Measurements from ENCODE around the gene OVCA2.

OVCA2 gene

DNA sequence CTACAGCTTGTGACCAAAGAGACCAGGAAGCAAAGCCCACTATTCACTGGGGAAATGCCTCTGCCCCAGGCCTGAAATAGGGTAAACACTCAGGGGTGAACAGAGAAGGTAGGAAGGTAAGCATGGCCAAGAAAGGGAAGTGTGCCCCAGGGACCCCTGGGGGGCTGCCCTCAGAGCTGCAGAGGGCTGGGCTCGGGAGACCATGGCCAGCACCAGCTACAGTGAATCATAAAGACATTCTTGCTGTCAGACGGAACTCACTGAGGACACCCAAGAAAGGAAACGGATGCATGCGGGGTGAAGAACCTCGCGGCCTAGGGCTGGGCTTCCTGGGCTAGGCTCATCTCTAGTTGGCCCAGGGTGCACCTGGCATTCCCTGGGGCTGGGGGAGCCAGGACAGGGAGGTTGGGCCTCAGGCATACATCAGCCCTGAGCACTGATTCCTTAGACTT, 22.7 kb downstream of the OVCA2 start:
- H3K36me3 ChIP-seq (ENCODE audit: insufficient read depth, low read length), result peaks cover 21% of the 10 kb centered on the region; the same call in 1 of the 2 replicates
- H3K4me2 ChIP-seq (ENCODE audit: low read length), result peak overlapping the region; percentile 21; the same call in 1 of the 2 replicates
- no peaks in the 10 kb centered on the region for H4K20me1 ChIP-seq (ENCODE audit: insufficient read depth, low read length)
- H3K9ac ChIP-seq (ENCODE audit: low read length), result peak overlapping the region; percentile 10; the same call in 1 of the 2 replicates
- peak overlapping the region; percentile 72 for H3K27ac ChIP-seq (ENCODE audit: low read depth, low read length, poor library complexity, severe bottlenecking)
- H3F3A ChIP-seq (ENCODE audit: insufficient read depth, low read length), result no peaks in the 10 kb centered on the region
- H3K4me1 ChIP-seq (ENCODE audit: insufficient read depth, low read length, severe bottlenecking), result peaks cover 30% of the 10 kb centered on the region
- H3K79me2 ChIP-seq (ENCODE audit: insufficient read depth, low read length), result no peaks in the 10 kb centered on the region
- TF ChIP-seq, protein P1, sequence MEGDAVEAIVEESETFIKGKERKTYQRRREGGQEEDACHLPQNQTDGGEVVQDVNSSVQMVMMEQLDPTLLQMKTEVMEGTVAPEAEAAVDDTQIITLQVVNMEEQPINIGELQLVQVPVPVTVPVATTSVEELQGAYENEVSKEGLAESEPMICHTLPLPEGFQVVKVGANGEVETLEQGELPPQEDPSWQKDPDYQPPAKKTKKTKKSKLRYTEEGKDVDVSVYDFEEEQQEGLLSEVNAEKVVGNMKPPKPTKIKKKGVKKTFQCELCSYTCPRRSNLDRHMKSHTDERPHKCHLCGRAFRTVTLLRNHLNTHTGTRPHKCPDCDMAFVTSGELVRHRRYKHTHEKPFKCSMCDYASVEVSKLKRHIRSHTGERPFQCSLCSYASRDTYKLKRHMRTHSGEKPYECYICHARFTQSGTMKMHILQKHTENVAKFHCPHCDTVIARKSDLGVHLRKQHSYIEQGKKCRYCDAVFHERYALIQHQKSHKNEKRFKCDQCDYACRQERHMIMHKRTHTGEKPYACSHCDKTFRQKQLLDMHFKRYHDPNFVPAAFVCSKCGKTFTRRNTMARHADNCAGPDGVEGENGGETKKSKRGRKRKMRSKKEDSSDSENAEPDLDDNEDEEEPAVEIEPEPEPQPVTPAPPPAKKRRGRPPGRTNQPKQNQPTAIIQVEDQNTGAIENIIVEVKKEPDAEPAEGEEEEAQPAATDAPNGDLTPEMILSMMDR (IDR thresholded peaks at IDR 0.05; ENCODE audit: low read length), result no peak
- TF ChIP-seq EZH2 (IDR thresholded peaks at IDR 0.05; ENCODE audit: borderline replicate concordance, low read length), result no peak
- no peak overlapping the region for H3K4me3 ChIP-seq (ENCODE audit: low read depth, low read length, poor library complexity, severe bottlenecking)
- H3K9me2 ChIP-seq (ENCODE audit: low read depth, low read length), result no peaks in the 10 kb centered on the region
- no peaks in the 10 kb centered on the region for H3K9me3 ChIP-seq (ENCODE audit: low read length)
- no peaks in the 10 kb centered on the region for H3K27me3 ChIP-seq (ENCODE audit: insufficient read depth, low read length)
- H2AFZ ChIP-seq (ENCODE audit: low read length), result no peak overlapping the region

DNA sequence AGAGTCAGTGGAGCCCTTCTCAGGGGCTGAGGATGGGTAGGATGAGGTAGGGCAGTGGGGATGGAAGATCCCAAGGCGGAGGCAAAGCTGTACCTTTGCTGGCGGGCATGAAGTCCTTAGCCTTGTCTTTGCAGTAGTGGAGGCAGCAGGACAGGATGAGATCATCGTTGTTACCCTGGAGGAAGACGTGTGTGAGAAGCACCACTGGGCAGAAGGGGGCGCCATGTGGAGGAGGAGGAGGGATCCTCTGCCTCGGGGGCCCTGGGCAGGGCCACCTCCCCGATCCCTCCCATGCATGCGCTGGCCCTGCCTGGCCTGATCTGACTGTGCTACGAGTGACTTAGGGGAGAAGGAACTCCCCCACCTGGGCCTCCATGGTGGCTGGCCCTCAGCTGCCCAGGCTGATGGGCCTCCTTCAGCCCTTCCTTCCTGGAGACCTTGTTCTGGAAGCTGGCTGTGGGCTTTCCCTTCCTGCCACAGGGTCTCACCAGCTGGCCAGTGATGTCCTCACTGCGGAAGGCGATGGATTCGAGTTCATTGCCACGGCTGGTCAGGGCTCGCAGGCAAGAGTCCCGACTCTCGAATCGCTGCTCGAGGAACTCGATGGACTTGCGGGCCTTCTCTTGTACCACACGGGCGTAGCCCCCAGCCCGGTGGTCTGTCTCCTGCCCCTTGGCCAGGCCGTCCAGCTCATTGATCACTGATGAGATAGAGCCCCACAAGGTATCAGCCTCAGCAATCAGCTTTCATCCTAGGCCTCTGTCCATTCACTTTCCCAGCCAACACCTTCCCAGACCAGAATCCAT, 23.4 kb downstream of the OVCA2 start:
- peak overlapping the region; percentile 72 for H3K27ac ChIP-seq (ENCODE audit: low read depth, low read length, poor library complexity, severe bottlenecking)
- H3K4me3 ChIP-seq (ENCODE audit: low read depth, low read length, poor library complexity, severe bottlenecking), result no peak overlapping the region
- TF ChIP-seq, protein P1 (IDR thresholded peaks at IDR 0.05; ENCODE audit: low read length), result peak; percentile 69
- no peak for TF ChIP-seq EZH2 (IDR thresholded peaks at IDR 0.05; ENCODE audit: borderline replicate concordance, low read length)
- H3K36me3 ChIP-seq (ENCODE audit: insufficient read depth, low read length), result peaks cover 21% of the 10 kb centered on the region; the same call in 1 of the 2 replicates
- no peak overlapping the region for H2AFZ ChIP-seq (ENCODE audit: low read length)
- H3K9me2 ChIP-seq (ENCODE audit: low read depth, low read length), result no peaks in the 10 kb centered on the region
- H3F3A ChIP-seq (ENCODE audit: insufficient read depth, low read length), result no peaks in the 10 kb centered on the region
- H3K9ac ChIP-seq (ENCODE audit: low read length), result peak overlapping the region; percentile 10; the same call in 1 of the 2 replicates
- H3K4me1 ChIP-seq (ENCODE audit: insufficient read depth, low read length, severe bottlenecking), result peaks cover 28% of the 10 kb centered on the region
- H3K79me2 ChIP-seq (ENCODE audit: insufficient read depth, low read length), result no peaks in the 10 kb centered on the region
- H4K20me1 ChIP-seq (ENCODE audit: insufficient read depth, low read length), result no peaks in the 10 kb centered on the region
- H3K27me3 ChIP-seq (ENCODE audit: insufficient read depth, low read length), result no peaks in the 10 kb centered on the region
- H3K4me2 ChIP-seq (ENCODE audit: low read length), result peak overlapping the region; percentile 21; the same call in 1 of the 2 replicates
- no peaks in the 10 kb centered on the region for H3K9me3 ChIP-seq (ENCODE audit: low read length)

DNA sequence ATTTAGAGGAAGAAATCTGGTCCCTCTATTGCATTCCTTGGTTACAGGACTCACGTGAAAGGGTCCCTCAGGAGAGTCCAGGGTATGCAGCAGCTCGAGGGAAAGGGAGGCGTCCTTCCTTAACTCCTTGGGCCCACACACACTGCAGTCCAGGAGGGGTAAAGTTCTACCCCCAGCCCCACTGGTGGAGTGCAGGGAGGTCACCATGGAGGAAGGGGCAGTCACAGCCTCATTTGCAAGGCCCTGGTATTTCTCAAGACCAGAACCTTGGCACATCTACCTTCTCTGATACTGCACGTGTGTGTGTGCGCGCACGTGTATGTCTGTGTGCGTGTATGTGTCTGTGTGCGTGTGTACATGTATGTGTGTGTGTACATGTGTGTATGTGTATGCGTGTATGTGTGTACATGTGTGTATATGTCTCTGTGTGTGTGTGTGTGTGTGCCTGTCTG, 24.2 kb downstream of the OVCA2 start:
- Histone ChIP-seq H3K36me3 (ENCODE audit: insufficient read depth, low read length) (peaks cover 21% of the 10 kb centered on the region; the same call in 1 of the 2 replicates), H3K4me3 (ENCODE audit: low read depth, low read length, poor library complexity, severe bottlenecking) (no peak overlapping the region)

More for the DNA sequence above, 24.2 kb downstream of the OVCA2 start:
- no peaks in the 10 kb centered on the region for H3K9me3 ChIP-seq (ENCODE audit: low read length)
- TF ChIP-seq, protein P1 (IDR thresholded peaks at IDR 0.05; ENCODE audit: low read length), result no peak
- TF ChIP-seq EZH2 (IDR thresholded peaks at IDR 0.05; ENCODE audit: borderline replicate concordance, low read length), result no peak
- H3K9me2 ChIP-seq (ENCODE audit: low read depth, low read length), result no peaks in the 10 kb centered on the region
- H3K27ac ChIP-seq (ENCODE audit: low read depth, low read length, poor library complexity, severe bottlenecking), result no peak overlapping the region
- no peak overlapping the region for H2AFZ ChIP-seq (ENCODE audit: low read length)
- H3F3A ChIP-seq (ENCODE audit: insufficient read depth, low read length), result no peaks in the 10 kb centered on the region
- no peak overlapping the region for H3K9ac ChIP-seq (ENCODE audit: low read length)
- no peak overlapping the region for H3K4me2 ChIP-seq (ENCODE audit: low read length)
- H3K27me3 ChIP-seq (ENCODE audit: insufficient read depth, low read length), result no peaks in the 10 kb centered on the region
- no peaks in the 10 kb centered on the region for H3K79me2 ChIP-seq (ENCODE audit: insufficient read depth, low read length)
- no peaks in the 10 kb centered on the region for H4K20me1 ChIP-seq (ENCODE audit: insufficient read depth, low read length)
- peaks cover 34% of the 10 kb centered on the region for H3K4me1 ChIP-seq (ENCODE audit: insufficient read depth, low read length, severe bottlenecking)

All from OCI-LY1 (cell line).